ENCODE results near the gene KREMEN1. TPM values are rescaled to one million over a fixed set of nuclear protein-coding genes. Genes with fewer than 3 reads are reported as not detected.

KREMEN1 gene
- total RNA-seq, 1 donor from 2014 or later = 23.3 TPM

DNA sequence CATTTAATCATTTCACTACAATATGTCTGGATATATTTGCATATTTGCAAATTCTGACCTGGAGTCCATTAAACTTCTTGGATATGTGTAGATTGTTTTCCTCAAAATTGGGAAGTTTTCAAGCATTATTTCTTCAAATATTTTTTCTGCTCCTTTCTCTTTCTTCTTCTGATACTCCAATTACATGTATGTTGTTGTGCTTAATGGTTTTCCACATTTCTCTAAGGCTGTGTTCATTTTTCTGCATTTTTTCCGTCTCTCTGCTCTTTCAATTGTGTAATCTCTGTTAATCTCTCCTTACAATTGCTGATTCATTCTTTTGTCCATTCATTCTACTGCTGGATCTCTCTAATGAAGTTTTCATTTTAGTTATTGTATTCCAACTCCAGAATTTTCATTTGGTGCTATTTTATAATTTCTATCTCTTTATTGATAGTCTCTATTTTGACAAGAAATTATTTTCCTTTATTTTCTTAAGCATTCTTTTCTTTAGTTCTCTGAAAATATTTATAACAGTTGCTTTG lies 102.5 kb downstream of the KREMEN1 start:
- H3K4me3 ChIP-seq = no peak overlapping the region
- H3K27me3 ChIP-seq = no peaks in the 10 kb centered on the region
- ATAC-seq = no peak
- TF ChIP-seq CTCF (IDR thresholded peaks at IDR 0.05) = no peak
- peaks cover 11% of the 10 kb centered on the region for H3K9me3 ChIP-seq
- intact Hi-C loops (cut with DNase I) = no loop called here
- H3K27ac ChIP-seq = no peak overlapping the region
- no peaks in the 10 kb centered on the region for H3K36me3 ChIP-seq
- H3K4me1 ChIP-seq = no peaks in the 10 kb centered on the region
- no peak for DNase-seq

DNA sequence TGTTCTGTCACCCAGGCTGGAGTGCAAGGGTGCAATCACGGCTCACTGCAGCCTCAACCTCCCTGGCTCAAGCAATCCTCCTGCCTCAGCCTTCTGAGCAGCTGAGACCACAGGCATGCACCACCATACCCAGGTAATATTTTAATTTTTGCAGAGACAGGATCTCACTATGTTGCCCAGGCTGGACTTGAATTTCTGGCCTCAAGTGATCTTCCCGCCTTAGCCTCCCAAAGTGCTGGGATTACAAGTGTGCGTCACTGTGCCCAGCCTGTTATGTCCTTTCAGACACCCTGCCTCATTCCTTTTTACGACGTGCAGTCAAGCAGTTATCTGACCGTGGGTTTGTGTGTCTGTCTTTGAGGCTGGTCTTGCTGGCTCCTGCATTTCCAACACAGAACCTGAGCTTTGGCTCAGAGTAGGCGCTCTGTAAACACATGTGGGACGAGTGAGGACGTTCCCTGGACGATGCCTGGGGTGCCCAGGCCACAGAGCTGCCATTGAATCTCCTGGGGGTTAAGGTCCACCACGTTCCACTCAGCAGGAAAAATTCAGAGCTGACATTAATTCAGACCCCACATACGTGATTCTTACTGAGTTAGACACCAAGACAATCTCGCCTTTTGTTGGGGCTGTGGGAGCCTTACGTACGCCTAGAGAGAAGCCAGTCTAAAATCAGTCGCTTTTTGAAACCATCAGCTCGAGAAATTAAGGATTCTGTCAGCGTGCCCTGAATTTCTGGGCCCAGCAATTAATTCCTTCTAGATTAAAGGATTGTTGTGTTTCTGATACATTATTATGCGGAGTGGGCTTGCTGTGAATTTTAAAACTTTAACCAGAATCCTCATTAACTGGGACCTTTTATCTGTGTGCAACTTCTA lies 111.4 kb downstream of the KREMEN1 start:
- no peak for TF ChIP-seq CTCF (IDR thresholded peaks at IDR 0.05)
- Histone ChIP-seq H3K4me3 (no peak overlapping the region), H3K36me3 (no peaks in the 10 kb centered on the region), H3K27me3 (no peaks in the 10 kb centered on the region), H3K9me3 (no peaks in the 10 kb centered on the region), H3K4me1 (no peaks in the 10 kb centered on the region), H3K27ac (no peak overlapping the region)
- no peak for ATAC-seq
- DNase-seq = no peak
- intact Hi-C loops (cut with DNase I) = no loop called here

DNA sequence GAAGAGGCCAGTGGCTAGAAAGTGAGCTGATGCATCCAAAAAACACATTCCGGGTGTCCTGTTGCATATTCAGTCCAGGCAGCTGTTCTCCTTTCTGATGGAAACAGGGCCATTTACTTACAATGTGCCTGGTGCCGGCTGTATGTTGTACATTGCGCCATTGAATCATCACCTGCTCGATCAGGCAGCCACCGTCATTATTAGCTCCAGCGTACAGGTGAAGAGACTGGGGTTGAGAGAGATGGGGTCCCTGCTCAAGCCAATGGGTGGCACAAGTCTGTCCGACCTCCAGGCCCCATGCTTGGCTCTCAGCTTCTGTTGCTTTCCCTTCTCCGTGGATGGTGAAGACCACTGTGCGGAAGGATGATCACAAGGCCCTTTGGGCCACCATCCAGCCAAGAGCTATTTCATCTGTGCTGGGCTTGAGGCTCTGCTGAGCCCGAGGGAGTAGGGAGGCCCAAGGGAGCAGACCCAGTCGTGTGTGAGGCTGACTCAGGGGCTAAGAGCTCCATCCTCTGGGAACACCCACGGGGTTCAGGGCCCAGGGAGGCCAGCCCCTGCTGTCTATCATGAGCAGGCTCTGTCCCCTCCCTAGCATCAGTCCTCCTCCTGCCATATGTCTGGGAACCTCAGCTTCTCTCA lies 112.1 kb downstream of the KREMEN1 start:
- intact Hi-C loops (cut with DNase I) = no loop called here
- H3K4me1 ChIP-seq = no peaks in the 10 kb centered on the region
- H3K4me3 ChIP-seq = no peak overlapping the region
- DNase-seq = no peak
- no peak for TF ChIP-seq CTCF (IDR thresholded peaks at IDR 0.05)
- no peaks in the 10 kb centered on the region for H3K27me3 ChIP-seq
- no peak overlapping the region for H3K27ac ChIP-seq
- no peak for ATAC-seq
- H3K9me3 ChIP-seq = no peaks in the 10 kb centered on the region
- no peaks in the 10 kb centered on the region for H3K36me3 ChIP-seq

DNA sequence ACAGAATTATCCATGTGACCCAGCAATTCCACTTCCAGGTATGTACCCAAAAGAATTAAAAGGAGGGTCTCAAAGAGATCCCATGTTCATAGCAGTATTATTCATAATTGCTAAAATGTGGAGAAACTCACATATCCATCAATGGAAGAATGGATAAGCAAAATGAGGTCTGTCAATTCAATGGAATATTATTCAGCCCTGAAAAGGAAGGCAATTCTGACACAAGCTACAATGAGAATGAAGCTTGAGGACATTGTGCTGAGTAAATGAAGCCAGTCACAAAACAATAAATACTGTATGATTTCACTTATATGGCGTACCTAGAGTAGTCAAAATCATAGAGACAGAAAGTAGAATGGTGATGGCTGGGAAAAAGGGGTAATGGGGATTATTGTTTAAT lies 113.5 kb downstream of the KREMEN1 start:
- intact Hi-C loops (cut with DNase I) = no loop called here
- Histone ChIP-seq H3K9me3 (no peaks in the 10 kb centered on the region), H3K27ac (no peak overlapping the region), H3K4me3 (no peak overlapping the region), H3K27me3 (no peaks in the 10 kb centered on the region), H3K4me1 (no peaks in the 10 kb centered on the region), H3K36me3 (no peaks in the 10 kb centered on the region)
- no peak for TF ChIP-seq CTCF (IDR thresholded peaks at IDR 0.05)
- DNase-seq = no peak
- ATAC-seq = no peak

- intact Hi-C loops (cut with DNase I) = no loop called here
- Histone ChIP-seq H3K4me3 (no peak overlapping the region), H3K27ac (no peak overlapping the region), H3K36me3 (no peaks in the 10 kb centered on the region), H3K27me3 (no peaks in the 10 kb centered on the region), H3K4me1 (no peaks in the 10 kb centered on the region), H3K9me3 (no peaks in the 10 kb centered on the region)
- DNase-seq (peak; percentile 23), ATAC-seq (no peak)
- no peak for TF ChIP-seq CTCF (IDR thresholded peaks at IDR 0.05)
Observed at GRCh38 chr22:29187831-29188230, 115.0 kb downstream of the KREMEN1 start.

All from upper lobe of right lung (tissue), 1 donor.